Measurements from ENCODE around the gene PNPLA7.
"Not testable (repeated sequence)": the region's sequence is repeated elsewhere in the genome, so short reads cannot be mapped to it uniquely, and the experiment has no call there.

The PNPLA7 gene

GRCh38 chr9:137452006-137452760, 98.0 kb downstream of the PNPLA7 start:
- no peak overlapping the region for H3K9ac ChIP-seq (ENCODE audit: low read length)
- no peaks in the 10 kb centered on the region for H3K27me3 ChIP-seq (ENCODE audit: control insufficient read depth, insufficient read depth, low read length)
- H3K36me3 ChIP-seq (ENCODE audit: control insufficient read depth, low read depth, low read length): peaks cover 4% of the 10 kb centered on the region
- H3K9me3 ChIP-seq (ENCODE audit: control insufficient read depth, low read depth, low read length): no peaks in the 10 kb centered on the region
- H3K27ac ChIP-seq (ENCODE audit: low read length): no peak overlapping the region
- H3K4me3 ChIP-seq (ENCODE audit: low read length): no peak overlapping the region
- peaks cover 6% of the 10 kb centered on the region for H3K4me1 ChIP-seq (ENCODE audit: control insufficient read depth, low read depth, low read length)

DNA sequence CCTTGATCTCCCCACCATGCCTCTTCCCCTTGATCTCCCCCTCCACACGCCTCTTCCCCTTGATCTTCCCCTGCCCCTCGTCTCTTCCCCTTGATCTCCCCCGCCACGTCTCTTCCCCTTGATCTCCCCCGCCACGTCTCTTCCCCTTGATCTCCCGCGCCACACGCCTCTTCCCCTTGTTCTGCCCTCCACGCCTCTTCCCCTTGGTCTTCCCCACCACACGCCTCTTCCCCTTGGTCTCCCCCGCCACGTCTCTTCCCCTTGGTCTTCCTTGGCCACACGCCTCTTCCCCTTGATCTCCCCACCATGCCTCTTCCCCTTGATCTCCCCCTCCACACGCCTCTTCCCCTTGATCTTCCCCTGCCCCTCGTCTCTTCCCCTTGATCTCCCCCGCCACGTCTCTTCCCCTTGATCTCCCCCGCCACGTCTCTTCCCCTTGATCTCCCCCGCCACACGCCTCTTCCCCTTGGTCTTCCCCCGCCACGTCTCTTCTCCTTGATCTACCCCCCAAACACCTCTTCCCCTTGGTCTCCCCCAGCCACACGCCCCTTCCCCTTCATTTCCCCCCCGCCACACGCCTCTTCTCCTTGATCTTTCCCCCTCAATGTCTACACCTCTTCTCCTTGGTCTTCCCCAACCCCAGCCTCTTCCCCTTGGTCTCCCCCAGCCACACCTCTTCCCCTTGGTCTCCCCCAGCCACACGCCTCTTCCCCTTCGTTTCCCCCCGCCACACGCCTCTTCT, 98.8 kb downstream of the PNPLA7 start:
- H3K9ac ChIP-seq (ENCODE audit: low read length); H3K27me3 ChIP-seq (ENCODE audit: control insufficient read depth, insufficient read depth, low read length); H3K36me3 ChIP-seq (ENCODE audit: control insufficient read depth, low read depth, low read length); H3K4me1 ChIP-seq (ENCODE audit: control insufficient read depth, low read depth, low read length); H3K27ac ChIP-seq (ENCODE audit: low read length); H3K9me3 ChIP-seq (ENCODE audit: control insufficient read depth, low read depth, low read length); H3K4me3 ChIP-seq (ENCODE audit: low read length): not testable (repeated sequence)

DNA sequence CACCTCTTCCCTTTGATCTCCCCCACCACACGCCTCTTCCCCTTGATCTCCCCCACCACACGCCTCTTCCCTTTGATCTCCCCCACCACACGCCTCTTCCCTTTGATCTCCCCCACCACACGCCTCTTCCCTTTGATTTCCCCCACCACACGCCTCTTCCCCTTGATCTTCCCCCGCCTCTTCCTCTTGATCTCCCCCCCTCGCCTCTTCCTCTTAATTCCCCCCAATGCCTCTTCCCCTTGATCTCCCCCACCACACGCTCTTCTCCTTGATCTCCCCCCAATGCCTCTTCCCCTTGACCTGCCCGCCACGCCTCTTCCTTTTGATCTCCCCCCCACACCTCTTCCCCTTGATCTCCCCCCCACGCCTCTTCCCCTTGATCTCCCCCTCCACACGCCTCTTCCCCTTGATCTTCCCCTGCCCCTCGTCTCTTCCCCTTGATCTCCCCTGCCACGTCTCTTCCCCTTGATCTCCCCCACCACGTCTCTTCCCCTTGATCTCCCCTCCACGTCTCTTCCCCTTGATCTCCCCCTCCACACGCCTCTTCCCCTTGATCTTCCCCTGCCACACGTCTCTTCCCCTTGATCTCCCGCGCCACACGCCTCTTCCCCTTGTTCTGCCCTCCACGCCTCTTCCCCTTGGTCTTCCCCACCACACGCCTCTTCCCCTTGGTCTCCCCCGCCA, 99.5 kb downstream of the PNPLA7 start:
- H3K4me1 ChIP-seq (ENCODE audit: control insufficient read depth, low read depth, low read length): not testable (repeated sequence)

GRCh38 chr9:137449931-137450538, 100.2 kb downstream of the PNPLA7 start:
- Histone ChIP-seq H3K27me3 (ENCODE audit: control insufficient read depth, insufficient read depth, low read length) (no peaks in the 10 kb centered on the region), H3K4me3 (ENCODE audit: low read length) (no peak overlapping the region), H3K9ac (ENCODE audit: low read length) (no peak overlapping the region), H3K27ac (ENCODE audit: low read length) (no peak overlapping the region), H3K4me1 (ENCODE audit: control insufficient read depth, low read depth, low read length) (peaks cover 5% of the 10 kb centered on the region), H3K9me3 (ENCODE audit: control insufficient read depth, low read depth, low read length) (no peaks in the 10 kb centered on the region), H3K36me3 (ENCODE audit: control insufficient read depth, low read depth, low read length) (no peaks in the 10 kb centered on the region)

More for the DNA sequence above, 99.5 kb downstream of the PNPLA7 start:
- H3K9me3 ChIP-seq (ENCODE audit: control insufficient read depth, low read depth, low read length); H3K27me3 ChIP-seq (ENCODE audit: control insufficient read depth, insufficient read depth, low read length); H3K4me3 ChIP-seq (ENCODE audit: low read length); H3K36me3 ChIP-seq (ENCODE audit: control insufficient read depth, low read depth, low read length); H3K9ac ChIP-seq (ENCODE audit: low read length); H3K27ac ChIP-seq (ENCODE audit: low read length): not testable (repeated sequence)

- Histone ChIP-seq H3K27ac (ENCODE audit: low read length) (no peak overlapping the region), H3K4me3 (ENCODE audit: low read length) (no peak overlapping the region), H3K36me3 (ENCODE audit: control insufficient read depth, low read depth, low read length) (no peaks in the 10 kb centered on the region), H3K9me3 (ENCODE audit: control insufficient read depth, low read depth, low read length) (no peaks in the 10 kb centered on the region), H3K4me1 (ENCODE audit: control insufficient read depth, low read depth, low read length) (no peaks in the 10 kb centered on the region), H3K27me3 (ENCODE audit: control insufficient read depth, insufficient read depth, low read length) (no peaks in the 10 kb centered on the region), H3K9ac (ENCODE audit: low read length) (no peak overlapping the region)
These were observed 100.9 kb downstream of the PNPLA7 start for GRCh38 chr9:137449081-137449844.

DNA sequence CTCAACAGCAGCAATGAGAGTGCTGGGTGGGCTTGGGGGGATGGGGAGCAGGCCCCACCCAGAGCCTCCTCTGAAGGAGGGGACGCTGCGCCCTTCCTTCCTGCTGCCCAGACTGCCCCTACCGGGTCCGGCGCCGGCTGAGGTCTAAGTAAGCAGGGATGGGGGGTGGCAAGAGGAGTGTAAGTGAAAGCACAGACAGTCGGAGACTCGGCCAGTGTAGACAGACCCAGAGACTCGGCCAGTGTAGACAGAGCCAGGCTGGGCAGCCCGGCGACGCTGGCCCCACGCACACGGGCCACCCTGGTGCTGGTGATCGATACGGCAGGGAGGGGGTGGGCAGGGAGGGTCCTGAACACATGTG, 101.6 kb downstream of the PNPLA7 start:
- H3K36me3 ChIP-seq (ENCODE audit: control insufficient read depth, low read depth, low read length): no peaks in the 10 kb centered on the region
- H3K4me1 ChIP-seq (ENCODE audit: control insufficient read depth, low read depth, low read length): no peaks in the 10 kb centered on the region
- no peaks in the 10 kb centered on the region for H3K27me3 ChIP-seq (ENCODE audit: control insufficient read depth, insufficient read depth, low read length)
- no peaks in the 10 kb centered on the region for H3K9me3 ChIP-seq (ENCODE audit: control insufficient read depth, low read depth, low read length)
- no peak overlapping the region for H3K4me3 ChIP-seq (ENCODE audit: low read length)
- H3K9ac ChIP-seq (ENCODE audit: low read length): no peak overlapping the region
- H3K27ac ChIP-seq (ENCODE audit: low read length): no peak overlapping the region

DNA sequence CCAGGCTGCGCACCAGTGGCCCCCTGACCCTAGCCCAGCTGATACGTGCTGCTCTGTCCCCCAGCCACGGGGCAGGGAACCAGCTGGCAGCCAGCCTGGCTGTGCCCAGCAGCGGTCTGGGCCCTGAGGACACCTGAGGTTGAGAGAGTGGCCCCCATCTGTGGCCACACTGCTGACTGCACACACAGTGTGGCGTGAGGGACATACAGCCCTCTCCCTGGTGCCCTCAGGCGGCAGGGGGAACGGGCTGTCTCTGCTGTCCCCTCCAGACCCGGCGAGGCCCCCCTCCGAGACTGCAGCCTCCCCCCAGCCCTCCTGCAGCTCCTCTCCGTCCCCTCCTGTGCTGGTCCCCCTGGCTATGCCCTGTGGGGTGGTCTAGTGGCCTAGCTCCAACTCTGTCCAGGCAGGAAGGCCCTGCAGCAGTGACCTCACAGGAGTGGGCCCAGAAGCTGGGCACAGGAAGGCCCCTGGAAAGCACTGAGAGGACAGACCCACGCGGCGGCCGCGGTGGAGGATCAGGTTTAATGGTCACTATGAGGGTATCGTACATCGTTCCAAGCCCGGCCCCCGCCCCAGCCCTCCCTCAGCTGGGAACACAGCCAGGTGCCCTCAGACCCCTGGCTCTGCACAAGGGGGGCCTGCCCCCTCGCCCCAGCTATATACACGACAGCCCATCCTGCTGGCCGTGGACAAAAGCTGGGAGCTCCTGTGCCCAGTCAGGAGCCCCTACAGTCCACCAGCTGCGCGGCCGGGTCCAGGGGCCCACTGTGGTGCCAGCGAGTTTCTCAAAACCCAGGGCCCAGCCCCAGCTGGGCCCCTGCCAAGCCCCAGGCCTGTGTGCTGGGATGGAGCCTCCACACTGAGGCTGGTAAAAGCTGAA, 102.2 kb downstream of the PNPLA7 start:
- H3K36me3 ChIP-seq (ENCODE audit: control insufficient read depth, low read depth, low read length): no peaks in the 10 kb centered on the region
- H3K4me3 ChIP-seq (ENCODE audit: low read length): no peak overlapping the region
- H3K9me3 ChIP-seq (ENCODE audit: control insufficient read depth, low read depth, low read length): no peaks in the 10 kb centered on the region
- peaks cover under 1% of the 10 kb centered on the region for H3K27me3 ChIP-seq (ENCODE audit: control insufficient read depth, insufficient read depth, low read length)
- no peaks in the 10 kb centered on the region for H3K4me1 ChIP-seq (ENCODE audit: control insufficient read depth, low read depth, low read length)
- no peak overlapping the region for H3K9ac ChIP-seq (ENCODE audit: low read length)
- no peak overlapping the region for H3K27ac ChIP-seq (ENCODE audit: low read length)

- Histone ChIP-seq H3K4me3 (ENCODE audit: low read length) (no peak overlapping the region), H3K27me3 (ENCODE audit: control insufficient read depth, insufficient read depth, low read length) (peaks cover 11% of the 10 kb centered on the region), H3K9me3 (ENCODE audit: control insufficient read depth, low read depth, low read length) (no peaks in the 10 kb centered on the region), H3K4me1 (ENCODE audit: control insufficient read depth, low read depth, low read length) (no peaks in the 10 kb centered on the region), H3K27ac (ENCODE audit: low read length) (no peak overlapping the region), H3K36me3 (ENCODE audit: control insufficient read depth, low read depth, low read length) (no peaks in the 10 kb centered on the region), H3K9ac (ENCODE audit: low read length) (no peak overlapping the region)
These were observed 103.2 kb downstream of the PNPLA7 start for GRCh38 chr9:137446851-137447471.

GRCh38 chr9:137445930-137446431, 104.2 kb downstream of the PNPLA7 start:
- H3K27ac ChIP-seq (ENCODE audit: low read length): no peak overlapping the region
- H3K36me3 ChIP-seq (ENCODE audit: control insufficient read depth, low read depth, low read length): no peaks in the 10 kb centered on the region
- no peak overlapping the region for H3K9ac ChIP-seq (ENCODE audit: low read length)
- H3K9me3 ChIP-seq (ENCODE audit: control insufficient read depth, low read depth, low read length): no peaks in the 10 kb centered on the region
- H3K4me1 ChIP-seq (ENCODE audit: control insufficient read depth, low read depth, low read length): no peaks in the 10 kb centered on the region
- peaks cover 12% of the 10 kb centered on the region for H3K27me3 ChIP-seq (ENCODE audit: control insufficient read depth, insufficient read depth, low read length)
- H3K4me3 ChIP-seq (ENCODE audit: low read length): no peak overlapping the region

DNA sequence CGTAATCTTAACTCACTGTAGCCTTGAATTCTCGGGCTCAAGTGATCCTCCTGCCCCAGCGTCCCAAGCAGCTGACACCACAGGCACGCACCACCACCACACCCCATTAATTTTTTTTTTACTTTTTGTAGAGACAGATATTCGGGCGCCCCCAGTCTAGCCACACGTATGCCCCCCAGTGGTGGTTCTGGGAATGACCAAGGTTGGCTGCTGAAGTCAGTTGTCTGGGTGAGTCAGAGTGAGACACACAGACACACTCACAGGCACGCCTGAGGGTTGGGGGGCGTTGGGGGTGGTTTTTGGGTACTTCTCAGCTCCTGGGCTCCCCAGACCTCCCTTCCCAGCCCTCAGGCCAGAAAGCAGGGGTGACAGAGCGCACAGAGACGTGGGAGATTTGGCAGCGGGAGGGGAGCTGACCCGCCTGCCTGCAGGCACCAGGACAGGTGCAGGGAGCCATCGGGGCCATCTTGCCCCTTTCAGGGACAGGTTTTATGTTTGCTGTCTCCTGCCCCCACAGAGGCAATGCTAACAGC, 104.9 kb downstream of the PNPLA7 start:
- H3K27me3 ChIP-seq (ENCODE audit: control insufficient read depth, insufficient read depth, low read length): peaks cover 12% of the 10 kb centered on the region
- H3K9me3 ChIP-seq (ENCODE audit: control insufficient read depth, low read depth, low read length): no peaks in the 10 kb centered on the region
- no peak overlapping the region for H3K27ac ChIP-seq (ENCODE audit: low read length)
- H3K36me3 ChIP-seq (ENCODE audit: control insufficient read depth, low read depth, low read length): no peaks in the 10 kb centered on the region
- H3K9ac ChIP-seq (ENCODE audit: low read length): no peak overlapping the region
- no peaks in the 10 kb centered on the region for H3K4me1 ChIP-seq (ENCODE audit: control insufficient read depth, low read depth, low read length)
- no peak overlapping the region for H3K4me3 ChIP-seq (ENCODE audit: low read length)
